Mesenchymal stem cell (in vitro differentiated cells and primary cell): ENCODE results near the gene RAPGEF4.

Experiments used
- DNase-seq: peaks from one replicate; pipeline ENCODE4 v3.0.0-alpha.2; 2013
- H2AFZ ChIP-seq: one replicate; pipeline ENCODE4 v1.6.1; 2013; ENCODE audit warnings: low read depth, mild to moderate bottlenecking, control low read depth, inconsistent platforms, low read length, moderate library complexity
- H2AK5ac ChIP-seq: 2 replicates; pipeline ENCODE4 v1.6.1; 2013; ENCODE audit warnings: low read length, moderate library complexity, mild to moderate bottlenecking, inconsistent platforms; ENCODE audit not compliant: severe bottlenecking
- H2BK120ac ChIP-seq: one replicate; pipeline ENCODE4 v1.6.1; 2013; ENCODE audit warnings: low read depth, mild to moderate bottlenecking, inconsistent platforms, low read length, moderate library complexity
- H2BK12ac ChIP-seq, 2 experiments: one replicate each; pipeline ENCODE4 v1.6.1; 2013; ENCODE audit warnings: inconsistent platforms in 2 of 2, low read length in 2 of 2, mild to moderate bottlenecking in 2 of 2, moderate library complexity in 2 of 2, control low read depth in 1 of 2
- H2BK15ac ChIP-seq: one replicate; pipeline ENCODE4 v1.6.1; 2013; ENCODE audit warnings: mild to moderate bottlenecking, low read depth, inconsistent platforms; ENCODE audit not compliant: poor library complexity, severe bottlenecking
- H2BK5ac ChIP-seq: 2 replicates; pipeline ENCODE4 v1.6.1; 2013; ENCODE audit warnings: low read depth, mild to moderate bottlenecking, low read length, control low read depth, inconsistent platforms; ENCODE audit not compliant: poor library complexity, severe bottlenecking
- H3K14ac ChIP-seq, 2 experiments: one replicate each; pipeline ENCODE4 v1.6.1; 2013; ENCODE audit warnings: inconsistent platforms in 2 of 2, low read length in 2 of 2, control low read depth in 1 of 2, mild to moderate bottlenecking in 1 of 2, moderate library complexity in 1 of 2
- H3K18ac ChIP-seq, 2 experiments: one replicate each; pipeline ENCODE4 v1.6.1; 2013; ENCODE audit warnings: inconsistent platforms in 2 of 2, low read length in 2 of 2, control low read depth in 1 of 2, low read depth in 1 of 2, mild to moderate bottlenecking in 1 of 2
- H3K23ac ChIP-seq, 2 experiments: one replicate each; pipeline ENCODE4 v1.6.1; 2013; ENCODE audit warnings: inconsistent platforms in 2 of 2, low read length in 2 of 2, mild to moderate bottlenecking in 2 of 2, moderate library complexity in 2 of 2, control low read depth in 1 of 2
- H3K27ac ChIP-seq: 2 replicates; pipeline ENCODE4 v1.5.1; 2013; ENCODE audit warnings: mild to moderate bottlenecking, moderate library complexity, low read length, control low read depth, inconsistent platforms; ENCODE audit not compliant: poor library complexity, severe bottlenecking
- H3K27me3 ChIP-seq, 2 experiments: 2 replicates each; pipeline versions ENCODE4 v1.6.1 to v1.7.0; 2013; ENCODE audit warnings: low read length in 2 of 2, mild to moderate bottlenecking in 2 of 2, moderate library complexity in 2 of 2, control low read depth in 1 of 2, inconsistent platforms in 1 of 2; ENCODE audit not compliant: control insufficient read depth in 1 of 2, insufficient read depth in 1 of 2
- H3K36me3 ChIP-seq, 2 experiments: 2 replicates each; pipeline versions ENCODE4 v1.6.1 to v1.7.0; 2013; ENCODE audit warnings: low read length in 2 of 2, control low read depth in 1 of 2, inconsistent platforms in 1 of 2, low read depth in 1 of 2, mild to moderate bottlenecking in 1 of 2; ENCODE audit not compliant: insufficient read depth in 2 of 2, control insufficient read depth in 1 of 2
- H3K4ac ChIP-seq, 2 experiments: one replicate each; pipeline ENCODE4 v1.6.1; 2013; ENCODE audit warnings: inconsistent platforms in 2 of 2, low read length in 2 of 2, mild to moderate bottlenecking in 2 of 2, moderate library complexity in 2 of 2, control low read depth in 1 of 2, low read depth in 1 of 2
- H3K4me1 ChIP-seq: 2 replicates; pipeline ENCODE4 v1.6.1; 2013; ENCODE audit warnings: low read depth, low read length, control low read depth; ENCODE audit not compliant: control insufficient read depth, insufficient read depth
- H3K4me2 ChIP-seq: 2 replicates; pipeline ENCODE4 v1.6.1; 2013; ENCODE audit warnings: low read length, mild to moderate bottlenecking, inconsistent platforms; ENCODE audit not compliant: poor library complexity, severe bottlenecking
- H3K4me3 ChIP-seq, 2 experiments: 2 replicates each; pipeline versions ENCODE4 v1.5.1 to v1.7.0; 2013; ENCODE audit warnings: low read length in 2 of 2, mild to moderate bottlenecking in 2 of 2, control low read depth in 1 of 2, low read depth in 1 of 2; ENCODE audit not compliant: insufficient read depth in 1 of 2
- H3K79me1 ChIP-seq: replicated peaks from 2 replicates; pipeline ENCODE4 v1.6.1; 2013; ENCODE audit warnings: mild to moderate bottlenecking, control low read depth, low read length, inconsistent platforms; ENCODE audit not compliant: poor library complexity, severe bottlenecking
- H3K9ac ChIP-seq: 2 replicates; pipeline ENCODE4 v1.7.0; 2013; ENCODE audit warnings: mild to moderate bottlenecking, low read length, moderate library complexity
- H3K9me3 ChIP-seq: 2 replicates; pipeline ENCODE4 v1.7.0; 2013; ENCODE audit warnings: mild to moderate bottlenecking, low read length; ENCODE audit not compliant: control insufficient read depth
- H4K8ac ChIP-seq: one replicate; pipeline ENCODE4 v1.6.1; 2013; ENCODE audit warnings: inconsistent platforms, mild to moderate bottlenecking, low read length, moderate library complexity
- H4K91ac ChIP-seq: one replicate; pipeline ENCODE4 v1.6.1; 2013; ENCODE audit warnings: mild to moderate bottlenecking, low read length, inconsistent platforms
- WGBS: methylation state at CpG from one replicate; pipeline ENCODE4 v1.1.7; 2013; ENCODE audit warnings: mixed read lengths; 5-methylcytosine and 5-hydroxymethylcytosine counted together

The RAPGEF4 gene

GRCh38 chr2:172993931-172994717 lies 258.5 kb downstream of the RAPGEF4 start:
- H3K4me3 ChIP-seq = no peak overlapping the region
- H3K14ac ChIP-seq = peak overlapping the region in 1 of 2 experiments; percentile 18
- H3K23ac ChIP-seq = no peak overlapping the region
- H3K4ac ChIP-seq = peak overlapping the region; percentile 17 to 46
- no peak overlapping the region for H3K27ac ChIP-seq
- H3K79me1 ChIP-seq = no peaks in the 10 kb centered on the region
- H2AFZ ChIP-seq = no peak overlapping the region
- H3K4me2 ChIP-seq = no peak overlapping the region
- H2BK15ac ChIP-seq = no peak overlapping the region
- no peaks in the 10 kb centered on the region for H3K9me3 ChIP-seq
- peak overlapping the region; percentile 62 to 73 for H2BK12ac ChIP-seq
- no peak overlapping the region for H3K9ac ChIP-seq
- no peak overlapping the region for H4K8ac ChIP-seq
- no peak overlapping the region for H2BK5ac ChIP-seq
- H3K4me1 ChIP-seq = no peaks in the 10 kb centered on the region
- no peak for DNase-seq
- WGBS = 85% methylated on average over 9 of the region's 11 CpGs
- no peak overlapping the region for H2BK120ac ChIP-seq
- H3K36me3 ChIP-seq = no peaks in the 10 kb centered on the region
- no peaks in the 10 kb centered on the region for H3K27me3 ChIP-seq
- H2AK5ac ChIP-seq = no peak overlapping the region
- peak overlapping the region; percentile 54 for H4K91ac ChIP-seq
- peak overlapping the region in 1 of 2 experiments; percentile 54 for H3K18ac ChIP-seq

- H3K9ac ChIP-seq = peak overlapping the region; percentile 74
- H4K8ac ChIP-seq = no peak overlapping the region
Measured at GRCh38 chr2:172994864-172995263, 259.2 kb downstream of the RAPGEF4 start.

GRCh38 chr2:172995323-172996244 lies 259.9 kb downstream of the RAPGEF4 start:
- Histone ChIP-seq H2AFZ (no peak overlapping the region), H3K4me3 (no peak overlapping the region), H2BK12ac (peak overlapping the region in 1 of 2 experiments; percentile 77), H3K23ac (no peak overlapping the region), H4K91ac (no peak overlapping the region), H3K14ac (no peak overlapping the region), H2BK15ac (peak overlapping the region; percentile 54), H3K4me1 (no peaks in the 10 kb centered on the region), H4K8ac (no peak overlapping the region), H2BK120ac (no peak overlapping the region), H3K4ac (no peak overlapping the region), H3K9me3 (no peaks in the 10 kb centered on the region), H3K79me1 (no peaks in the 10 kb centered on the region), H2AK5ac (no peak overlapping the region), H3K18ac (peak overlapping the region in 1 of 2 experiments; percentile 34), H3K36me3 (no peaks in the 10 kb centered on the region), H3K4me2 (no peak overlapping the region), H3K27me3 (no peaks in the 10 kb centered on the region), H3K27ac (no peak overlapping the region), H2BK5ac (no peak overlapping the region), H3K9ac (peak overlapping the region; percentile 74)
- DNase-seq = peak; percentile 93
- WGBS = 84% methylated on average over 13 of the region's 14 CpGs

More at GRCh38 chr2:172994864-172995263, 259.2 kb downstream of the RAPGEF4 start:
- no peaks in the 10 kb centered on the region for H3K36me3 ChIP-seq
- no peak overlapping the region for H2AK5ac ChIP-seq
- peak overlapping the region in 1 of 2 experiments; percentile 43 for H3K18ac ChIP-seq
- H3K4ac ChIP-seq = peak overlapping the region in 1 of 2 experiments; percentile 49
- no peak overlapping the region for H3K23ac ChIP-seq
- H3K4me3 ChIP-seq = no peak overlapping the region
- no peak overlapping the region for H4K91ac ChIP-seq
- H3K79me1 ChIP-seq = no peaks in the 10 kb centered on the region
- H2BK120ac ChIP-seq = no peak overlapping the region
- H2BK5ac ChIP-seq = no peak overlapping the region
- WGBS = 86% methylated on average over 2 of the region's 2 CpGs
- no peak overlapping the region for H2BK15ac ChIP-seq
- H3K9me3 ChIP-seq = no peaks in the 10 kb centered on the region
- no peak overlapping the region for H3K4me2 ChIP-seq
- no peak for DNase-seq
- H3K27me3 ChIP-seq = no peaks in the 10 kb centered on the region
- H3K14ac ChIP-seq = no peak overlapping the region
- no peaks in the 10 kb centered on the region for H3K4me1 ChIP-seq
- H2BK12ac ChIP-seq = peak overlapping the region in 1 of 2 experiments; percentile 77
- H2AFZ ChIP-seq = no peak overlapping the region
- H3K27ac ChIP-seq = no peak overlapping the region
